HCT116 (cell line): Measurements from ENCODE around the gene APOL4. TPM values are rescaled to one million over a fixed set of nuclear protein-coding genes. Genes with fewer than 3 reads are reported as not detected.

Experiments
- ATAC-seq: fragments of 200-7000 bp; cut with Tn5 transposase; 2 replicates; pipeline ENCODE4 v1.9.1; 2020; ENCODE audit warnings: mild to moderate bottlenecking, moderate library complexity
- BruUV-seq: library from RNA; stranded (reverse); fragments of 400-500 nt; replicated peaks from 2 replicates; lab custom pipeline; 2021; lab: Mats Ljungman, UMichigan
- CTCF ChIA-PET: fragments of 300-600 bp; sonication (Branson Sonifier 250); formaldehyde crosslinking; loops from one replicate; lab custom pipeline; 2021; ENCODE audit warnings: antibody characterized with exemption; lab: Charles Lee
- POLR2A ChIA-PET: fragments of 300-600, 350-600 bp; sonication (Branson Sonifier 250); formaldehyde crosslinking; loops from one replicate; lab custom pipeline; 2021; ENCODE audit warnings: antibody characterized with exemption; lab: Charles Lee
- RAD21 ChIA-PET, 2 experiments: fragments of 300-600 bp; sonication (Branson Sonifier 250); formaldehyde crosslinking; loops; one replicate each; lab custom pipeline; 2023; ENCODE audit warnings: low total read pairs in 2 of 2; ENCODE audit not compliant: uncharacterized antibody in 2 of 2, unreplicated experiment in 2 of 2, low non-redundant PET in 1 of 2; lab: Charles Lee
- DNase-seq: peaks from one replicate; pipeline ENCODE4 v3.0.0-alpha.2; 2010; ENCODE audit warnings: low read depth, low spot score
- H2AFZ ChIP-seq: fragments of 200-600 bp; shearing (Covaris generic), sonication (generic); 2 replicates; pipeline ENCODE4 v1.6.1; 2017; ENCODE audit warnings: low read depth, mixed run types, mixed read lengths, antibody characterized with exemption, low read length; ENCODE audit not compliant: poor library complexity, severe bottlenecking
- H3K27ac ChIP-seq: 2 replicates; pipeline ENCODE4 v1.5.1; 2012; ENCODE audit warnings: low read depth, low read length
- H3K27me3 ChIP-seq: fragments of 200-600 bp; sonication (generic); 2 replicates; pipeline ENCODE4 v1.6.1; 2016; ENCODE audit warnings: mixed run types, low read length, mixed read lengths; ENCODE audit not compliant: insufficient read depth
- H3K36me3 ChIP-seq, 2 experiments: fragments of 200-500 bp in 1 of 2; fragments of 200-600 bp in 1 of 2; sonication (Bioruptor generic) in 1 of 2; sonication (generic) in 1 of 2; 2 replicates each; pipeline versions ENCODE4 v1.5.1 to v1.6.1; 2014 to 2016; ENCODE audit warnings: low read length in 2 of 2, inconsistent platforms in 1 of 2, mixed read lengths in 1 of 2, mixed run types in 1 of 2; ENCODE audit not compliant: insufficient read depth in 2 of 2, control insufficient read depth in 1 of 2
- H3K4me1 ChIP-seq, 2 experiments: fragments of 200-600 bp in 1 of 2; sonication (generic) in 1 of 2; 2 replicates each; pipeline versions ENCODE4 v1.5.1 to v1.6.1; 2012 to 2017; ENCODE audit warnings: low read length in 2 of 2, inconsistent platforms in 1 of 2, mild to moderate bottlenecking in 1 of 2, mixed read lengths in 1 of 2, mixed run types in 1 of 2, moderate library complexity in 1 of 2; ENCODE audit not compliant: insufficient read depth in 2 of 2, control insufficient read depth in 1 of 2
- H3K4me2 ChIP-seq: fragments of 200-600 bp; sonication (generic); 2 replicates; pipeline ENCODE4 v1.6.1; 2017; ENCODE audit warnings: mixed run types, low read length, mixed read lengths
- H3K4me3 ChIP-seq, 2 experiments: fragments of 200-600 bp in 1 of 2; sonication (generic) in 1 of 2; replicated peaks in 1 of 2; 2 replicates each; pipeline ENCODE4 v1.5.1; 2011 to 2016; ENCODE audit warnings: low read length in 2 of 2, control low read depth in 1 of 2, low read depth in 1 of 2, mild to moderate bottlenecking in 1 of 2, mixed read lengths in 1 of 2, mixed run types in 1 of 2
- H3K79me2 ChIP-seq: fragments of 200-600 bp; sonication (generic); 2 replicates; pipeline ENCODE4 v1.6.1; 2017; ENCODE audit warnings: mild to moderate bottlenecking, mixed run types, low read length, moderate library complexity, mixed read lengths; ENCODE audit not compliant: insufficient read depth
- H3K9ac ChIP-seq: fragments of 200-600 bp; sonication (generic); 2 replicates; pipeline ENCODE4 v1.6.1; 2016; ENCODE audit warnings: low read length, mixed read lengths
- H3K9me2 ChIP-seq: fragments of 200-600 bp; sonication (generic), shearing (Covaris generic); 2 replicates; pipeline ENCODE4 v1.6.1; 2017; ENCODE audit warnings: mixed run types, mild to moderate bottlenecking, moderate library complexity; ENCODE audit not compliant: insufficient read depth
- H3K9me3 ChIP-seq, 2 experiments: fragments of 200-500 bp in 1 of 2; fragments of 200-600 bp in 1 of 2; sonication (Bioruptor generic) in 1 of 2; sonication (generic) in 1 of 2; 2 replicates each; pipeline ENCODE4 v1.6.1; 2014 to 2017; ENCODE audit warnings: low read length in 2 of 2, mixed read lengths in 2 of 2, inconsistent platforms in 1 of 2, low read depth in 1 of 2, mild to moderate bottlenecking in 1 of 2, mixed run types in 1 of 2, moderate library complexity in 1 of 2; ENCODE audit not compliant: control insufficient read depth in 1 of 2, insufficient read depth in 1 of 2
- H4K20me1 ChIP-seq: fragments of 200-600 bp; sonication (generic), shearing (Covaris generic); 2 replicates; pipeline ENCODE4 v1.6.1; 2017; ENCODE audit warnings: mixed run types, mild to moderate bottlenecking, moderate library complexity; ENCODE audit not compliant: insufficient read depth
- ATF3 ChIP-seq: IDR thresholded peaks from 2 replicates; pipeline ENCODE4 v1.6.1; 2012
- CEBPB ChIP-seq: IDR thresholded peaks from 2 replicates; pipeline ENCODE4 v1.6.1; 2012; ENCODE audit warnings: low read depth
- ELF1 ChIP-seq: IDR thresholded peaks from 2 replicates; pipeline ENCODE4 v1.6.1; 2012; ENCODE audit warnings: low read depth, borderline replicate concordance
- EZH2 ChIP-seq: fragments of 200-600 bp; sonication (generic); IDR thresholded peaks from 2 replicates; pipeline ENCODE4 v1.6.1; 2017; ENCODE audit warnings: antibody characterized with exemption, mixed run types
- EZH2phosphoT487 ChIP-seq: fragments of 200-600 bp; IDR thresholded peaks from 2 replicates; pipeline ENCODE4 v1.6.1; 2018; ENCODE audit warnings: antibody characterized with exemption, borderline replicate concordance
- JUND ChIP-seq: IDR thresholded peaks from 2 replicates; pipeline ENCODE4 v1.6.1; 2012
- SIN3A ChIP-seq: IDR thresholded peaks from 2 replicates; pipeline ENCODE4 v1.6.1; 2012; ENCODE audit warnings: low read depth
- ZNF274 ChIP-seq: fragments of 200-500 bp; sonication (Bioruptor generic); IDR thresholded peaks from 2 replicates; pipeline ENCODE4 v1.6.1; 2014; ENCODE audit warnings: mild to moderate bottlenecking, low read depth, low read length, inconsistent platforms
- intact Hi-C: fragments of 100-400 bp; cut with micrococcal nuclease; formaldehyde crosslinking; loops from 2 replicates; pipeline ENCODE4 v1.10.0; 2022
- total RNA-seq: library from RNA; stranded (reverse); gene quantifications from one replicate; pipeline ENCODE4 v1.2.1, GENCODE V29; 2021; ENCODE audit not compliant: unreplicated experiment
- TF ChIP-seq, protein P1 (sequence below): IDR thresholded peaks from 2 replicates; pipeline ENCODE4 v1.6.1; 2011; ENCODE audit warnings: mild to moderate bottlenecking, low read length, moderate library complexity; ENCODE audit not compliant: insufficient replicate concordance; ENCODE audit errors: extremely low read depth

The APOL4 gene
- total RNA-seq, 1 experiment from 2014 or later = not detected

- no peak for DNase-seq
- ChIA-PET POLR2A (interaction anchor here (0.6 kb wide), 1 partner anchor 806 kb away, joined by 3 read pairs; no protein-coding TSS in a partner anchor), RAD21 (no interaction called here), CTCF (interaction anchor here (0.6 to 1.4 kb wide), 5 partner anchors 9 to 719 kb away, joined by 3 to 5 read pairs (median 3); no protein-coding TSS in a partner anchor)
- H3K27ac ChIP-seq = no peak overlapping the region
- no peaks in the 10 kb centered on the region for H3K79me2 ChIP-seq
- intact Hi-C loops = no loop called here
- H3K27me3 ChIP-seq = peaks cover 3% of the 10 kb centered on the region; the same call in 1 of the 2 replicates
- H3K4me3 ChIP-seq = no peak overlapping the region
- H3K4me1 ChIP-seq = no peaks in the 10 kb centered on the region
- BruUV-seq = no TSS peak
- H3K4me2 ChIP-seq = no peak overlapping the region
- H3K36me3 ChIP-seq = no peaks in the 10 kb centered on the region
- no peaks in the 10 kb centered on the region for H3K9me2 ChIP-seq
- H3K9ac ChIP-seq = no peak overlapping the region
- H3K9me3 ChIP-seq = no peaks in the 10 kb centered on the region
- no peak overlapping the region for H2AFZ ChIP-seq
- no peaks in the 10 kb centered on the region for H4K20me1 ChIP-seq
- TF ChIP-seq EZH2 (no peak), JUND (no peak), ZNF274 (no peak), CEBPB (no peak), EZH2phosphoT487 (no peak), ELF1 (no peak), SIN3A (no peak), ATF3 (no peak)
- TF ChIP-seq, protein P1, sequence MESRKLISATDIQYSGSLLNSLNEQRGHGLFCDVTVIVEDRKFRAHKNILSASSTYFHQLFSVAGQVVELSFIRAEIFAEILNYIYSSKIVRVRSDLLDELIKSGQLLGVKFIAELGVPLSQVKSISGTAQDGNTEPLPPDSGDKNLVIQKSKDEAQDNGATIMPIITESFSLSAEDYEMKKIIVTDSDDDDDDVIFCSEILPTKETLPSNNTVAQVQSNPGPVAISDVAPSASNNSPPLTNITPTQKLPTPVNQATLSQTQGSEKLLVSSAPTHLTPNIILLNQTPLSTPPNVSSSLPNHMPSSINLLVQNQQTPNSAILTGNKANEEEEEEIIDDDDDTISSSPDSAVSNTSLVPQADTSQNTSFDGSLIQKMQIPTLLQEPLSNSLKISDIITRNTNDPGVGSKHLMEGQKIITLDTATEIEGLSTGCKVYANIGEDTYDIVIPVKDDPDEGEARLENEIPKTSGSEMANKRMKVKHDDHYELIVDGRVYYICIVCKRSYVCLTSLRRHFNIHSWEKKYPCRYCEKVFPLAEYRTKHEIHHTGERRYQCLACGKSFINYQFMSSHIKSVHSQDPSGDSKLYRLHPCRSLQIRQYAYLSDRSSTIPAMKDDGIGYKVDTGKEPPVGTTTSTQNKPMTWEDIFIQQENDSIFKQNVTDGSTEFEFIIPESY = no peak
- TF ChIP-seq, all 23 proteins: peak for 0
- ATAC-seq = no peak
These were observed 15.6 kb downstream of the APOL4 start for GRCh38 chr22:36185828-36186624.
